SH-SY5Y (cell line): ENCODE results near the gene ATP9B.

ENCODE experiments used
- GATA2 ChIP-seq: IDR thresholded peaks from 2 replicates; pipeline ENCODE4 v1.6.1; 2011; ENCODE audit warnings: mild to moderate bottlenecking, low read depth, low read length
- GATA3 ChIP-seq: IDR thresholded peaks from 2 replicates; pipeline ENCODE4 v1.6.1; 2011; ENCODE audit warnings: low read depth, mild to moderate bottlenecking, low read length, moderate library complexity

DNA sequence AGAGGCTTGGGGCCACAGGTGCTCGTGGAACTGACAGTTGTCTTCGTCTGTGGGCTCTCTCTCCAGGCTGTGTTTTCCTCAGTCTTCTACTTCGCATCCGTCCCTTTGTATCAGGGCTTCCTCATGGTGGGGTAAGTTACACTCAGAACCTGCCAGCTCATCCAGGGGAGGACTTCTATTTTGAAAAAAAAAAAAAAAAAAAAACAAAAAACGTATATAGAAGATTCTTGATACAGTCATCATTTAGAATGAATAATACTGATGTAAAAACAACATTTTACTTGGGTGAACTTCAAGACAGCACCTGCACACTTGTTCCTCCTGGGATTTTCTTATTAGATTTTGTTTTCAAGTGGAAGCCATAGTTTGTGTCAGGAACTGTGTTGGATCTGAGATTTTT is 278.9 kb downstream of the ATP9B start:
- no peak for TF ChIP-seq GATA3
- TF ChIP-seq GATA2 = no peak
